ENCODE measurements around the gene ZNF367.

Gene ZNF367

GRCh38 chr9:96412174-96412913, 5.8 kb downstream of the ZNF367 start:
- in situ Hi-C loops (cut with HindIII; ENCODE audit: low pct_ligation_motif_present, low pct_unique_long_range_greater_than_20kb, low sequenced_read_pairs), result no loop called here
- no peak for DNase-seq

DNA sequence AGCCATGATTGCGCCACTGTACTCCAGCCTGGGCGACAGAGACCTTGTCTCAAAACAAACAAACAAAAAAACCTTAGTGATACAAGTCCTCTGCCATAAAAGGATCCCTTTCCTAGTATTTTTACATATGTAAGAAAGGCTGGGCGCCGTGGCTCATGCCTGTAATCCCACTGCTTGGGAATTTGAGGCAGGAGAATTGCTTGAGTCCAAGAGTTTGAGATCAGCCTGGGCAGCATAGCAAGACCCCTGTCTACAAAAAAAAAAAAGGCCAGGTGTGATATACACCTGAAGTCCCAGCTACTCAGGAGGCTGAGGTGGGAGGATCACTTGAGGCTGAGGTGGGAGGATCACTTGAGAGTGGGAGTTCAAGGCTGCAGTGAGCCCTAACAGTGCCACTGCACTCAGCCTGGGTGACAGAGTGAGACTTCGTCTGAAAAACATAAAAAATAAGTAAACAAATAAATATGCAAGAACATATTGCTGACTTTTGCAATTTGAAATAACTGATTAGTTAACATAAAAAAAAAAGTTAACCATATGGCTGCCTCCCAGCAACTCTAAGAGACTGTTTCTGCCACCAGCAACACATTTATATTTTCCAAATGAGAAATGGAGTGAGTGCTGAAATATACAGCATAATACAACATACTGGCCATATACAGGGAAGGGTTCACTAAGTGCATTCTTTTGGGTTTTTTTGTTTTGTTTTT, 6.9 kb downstream of the ZNF367 start:
- in situ Hi-C loops (cut with HindIII; ENCODE audit: low pct_ligation_motif_present, low pct_unique_long_range_greater_than_20kb, low sequenced_read_pairs), result no loop called here
- DNase-seq, result no peak

GRCh38 chr9:96408409-96409280, 9.5 kb downstream of the ZNF367 start:
- no peak for DNase-seq
- in situ Hi-C loops (cut with HindIII; ENCODE audit: low pct_ligation_motif_present, low pct_unique_long_range_greater_than_20kb, low sequenced_read_pairs), result no loop called here

- DNase-seq, result no peak
- in situ Hi-C loops (cut with HindIII; ENCODE audit: low pct_ligation_motif_present, low pct_unique_long_range_greater_than_20kb, low sequenced_read_pairs), result no loop called here
Observed at GRCh38 chr9:96400132-96400910, 17.8 kb downstream of the ZNF367 start.

GRCh38 chr9:96399325-96399633, 18.9 kb downstream of the ZNF367 start:
- in situ Hi-C loops (cut with HindIII; ENCODE audit: low pct_ligation_motif_present, low pct_unique_long_range_greater_than_20kb, low sequenced_read_pairs), result no loop called here
- DNase-seq, result no peak

GRCh38 chr9:96398582-96399324, 19.4 kb downstream of the ZNF367 start:
- in situ Hi-C loops (cut with HindIII; ENCODE audit: low pct_ligation_motif_present, low pct_unique_long_range_greater_than_20kb, low sequenced_read_pairs), result no loop called here
- DNase-seq, result no peak

GRCh38 chr9:96395964-96396363, 22.2 kb downstream of the ZNF367 start:
- DNase-seq, result no peak
- in situ Hi-C loops (cut with HindIII; ENCODE audit: low pct_ligation_motif_present, low pct_unique_long_range_greater_than_20kb, low sequenced_read_pairs), result no loop called here

GRCh38 chr9:96394832-96395496, 23.2 kb downstream of the ZNF367 start:
- no peak for DNase-seq
- in situ Hi-C loops (cut with HindIII; ENCODE audit: low pct_ligation_motif_present, low pct_unique_long_range_greater_than_20kb, low sequenced_read_pairs), result no loop called here

DNA sequence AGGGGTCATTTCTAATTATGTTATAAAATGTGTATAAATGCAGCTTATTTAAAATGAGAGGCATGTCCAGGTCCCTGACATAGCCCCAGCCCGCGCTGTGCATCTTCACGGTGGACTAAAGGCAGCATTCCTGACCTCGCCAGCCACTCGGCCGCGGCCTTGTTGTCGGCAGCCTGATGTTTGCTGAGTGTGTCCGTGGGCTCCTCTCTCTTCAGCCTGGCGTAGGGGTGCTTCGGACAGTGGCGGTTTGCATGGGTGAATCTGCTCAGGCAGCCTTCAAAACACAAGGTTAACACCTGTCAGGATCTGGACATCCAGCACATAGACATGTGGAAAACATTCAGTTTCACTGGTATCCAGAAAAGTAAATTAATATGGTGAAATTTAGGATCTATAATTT, 25.9 kb downstream of the ZNF367 start:
- no peak for DNase-seq
- in situ Hi-C loops (cut with HindIII; ENCODE audit: low pct_ligation_motif_present, low pct_unique_long_range_greater_than_20kb, low sequenced_read_pairs), result no loop called here

GRCh38 chr9:96391021-96391765, 27.0 kb downstream of the ZNF367 start:
- no peak for DNase-seq
- in situ Hi-C loops (cut with HindIII; ENCODE audit: low pct_ligation_motif_present, low pct_unique_long_range_greater_than_20kb, low sequenced_read_pairs), result no loop called here

GRCh38 chr9:96388144-96388543, 30.0 kb downstream of the ZNF367 start:
- in situ Hi-C loops (cut with HindIII; ENCODE audit: low pct_ligation_motif_present, low pct_unique_long_range_greater_than_20kb, low sequenced_read_pairs), result no loop called here
- DNase-seq, result no peak

- in situ Hi-C loops (cut with HindIII; ENCODE audit: low pct_ligation_motif_present, low pct_unique_long_range_greater_than_20kb, low sequenced_read_pairs), result no loop called here
- DNase-seq, result no peak
Observed at GRCh38 chr9:96386157-96386556, 32.0 kb downstream of the ZNF367 start.

GRCh38 chr9:96383165-96383942, 34.8 kb downstream of the ZNF367 start, which contains the start of gene SLC35D2:
SLC35D2 (minus strand) TSS chr9:96383711; CDS start chr9:96383634, 77 bp downstream.
- in situ Hi-C loops (cut with HindIII; ENCODE audit: low pct_ligation_motif_present, low pct_unique_long_range_greater_than_20kb, low sequenced_read_pairs), result no loop called here
- DNase-seq, result peak; percentile 73

DNA sequence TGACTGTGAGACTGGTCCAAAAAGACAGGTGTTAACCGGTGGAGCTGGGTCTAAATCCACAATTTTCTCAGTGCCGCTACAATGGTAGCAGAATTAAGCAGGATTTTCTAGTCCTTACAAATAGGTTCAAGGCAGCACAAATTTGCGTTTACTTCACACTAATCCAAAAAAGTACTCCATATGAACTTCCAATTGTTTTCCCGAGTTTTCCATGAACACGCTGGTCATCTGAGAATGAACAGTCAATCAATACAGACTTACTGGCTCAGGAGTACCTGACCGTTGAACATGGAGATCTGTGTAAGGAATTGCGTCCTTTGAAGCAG, 35.4 kb downstream of the ZNF367 start:
- DNase-seq, result no peak
- in situ Hi-C loops (cut with HindIII; ENCODE audit: low pct_ligation_motif_present, low pct_unique_long_range_greater_than_20kb, low sequenced_read_pairs), result no loop called here

GRCh38 chr9:96382175-96382574, 36.0 kb downstream of the ZNF367 start:
- peak; percentile 31 for DNase-seq

DNA sequence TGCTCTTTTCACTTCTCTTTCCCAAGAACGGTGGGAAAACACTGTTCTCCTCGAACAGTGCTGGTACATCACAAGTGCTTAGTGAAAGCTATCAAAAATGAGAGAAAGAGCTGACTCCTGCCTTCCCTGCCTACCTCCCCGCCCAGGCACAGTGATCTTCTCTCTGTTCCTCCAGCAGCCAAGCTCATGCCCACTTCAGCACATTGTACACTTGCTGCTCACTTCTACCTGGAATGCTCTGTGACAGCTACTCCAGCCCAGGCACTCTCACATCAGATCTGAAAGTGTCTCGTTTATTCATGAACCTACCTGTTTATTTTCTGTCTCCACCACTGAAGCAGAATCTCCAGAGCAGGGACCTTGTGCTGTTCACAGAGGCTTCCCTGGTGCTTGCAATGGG, 36.5 kb downstream of the ZNF367 start:
- in situ Hi-C loops (cut with HindIII; ENCODE audit: low pct_ligation_motif_present, low pct_unique_long_range_greater_than_20kb, low sequenced_read_pairs), result no loop called here
- no peak for DNase-seq

More at GRCh38 chr9:96382175-96382574, 36.0 kb downstream of the ZNF367 start:
- in situ Hi-C loops (cut with HindIII; ENCODE audit: low pct_ligation_motif_present, low pct_unique_long_range_greater_than_20kb, low sequenced_read_pairs), result no loop called here
